ENCODE results near the gene CEACAM4.
A peak's percentile ranks its signal among the peaks of the same experiment; 100 is the strongest.
"Not testable (repeated sequence)": the region's sequence is repeated elsewhere in the genome, so short reads cannot be mapped to it uniquely, and the experiment has no call there.

The CEACAM4 gene

DNA sequence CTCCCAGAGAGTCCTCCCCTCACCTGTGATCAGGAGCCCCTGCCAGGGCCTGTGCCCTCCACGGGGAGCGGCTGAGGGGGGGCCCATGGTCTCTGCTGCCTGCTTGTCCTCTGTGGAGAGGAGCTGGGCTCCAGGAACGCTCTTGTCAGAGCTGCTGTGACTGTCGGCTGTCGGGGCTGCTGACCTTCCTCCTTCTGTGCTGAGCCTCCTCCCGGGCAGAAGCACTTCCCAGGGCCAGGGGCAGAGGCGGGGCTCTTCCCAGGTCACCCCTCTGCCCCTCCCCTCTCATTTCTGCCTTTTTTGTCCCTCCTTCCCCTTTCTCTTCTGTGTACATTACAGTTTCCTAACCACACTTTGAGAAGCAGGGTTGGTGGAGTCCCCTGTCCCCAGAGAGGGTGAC, at the start of gene CEACAM4:
TSS of gene CEACAM4 (minus strand) at position 198 of the 400 bp plus-strand sequence. CDS start at position 87, 111 bp downstream.
- FAIRE-seq, result no peak

DNA sequence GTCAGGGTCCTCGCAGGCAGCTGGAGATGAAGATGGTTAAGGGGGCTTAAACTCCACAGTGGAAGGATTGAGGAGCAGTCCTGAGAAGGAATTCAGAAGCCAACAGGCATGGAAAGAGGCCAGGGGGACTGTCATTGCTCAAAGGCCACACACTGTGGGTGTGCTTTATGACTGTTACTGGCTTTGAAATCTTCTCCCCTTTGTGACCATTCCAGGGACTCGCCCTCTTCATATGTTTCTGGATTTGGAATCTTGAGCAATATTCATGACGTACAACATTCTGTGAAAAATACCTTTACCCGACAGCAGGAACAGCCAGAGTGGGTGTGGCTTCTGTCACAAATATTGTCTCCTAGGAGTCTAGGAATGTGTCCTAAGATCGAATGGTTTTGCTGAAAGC, 44.6 kb upstream of the CEACAM4 start:
- FAIRE-seq, result no peak

DNA sequence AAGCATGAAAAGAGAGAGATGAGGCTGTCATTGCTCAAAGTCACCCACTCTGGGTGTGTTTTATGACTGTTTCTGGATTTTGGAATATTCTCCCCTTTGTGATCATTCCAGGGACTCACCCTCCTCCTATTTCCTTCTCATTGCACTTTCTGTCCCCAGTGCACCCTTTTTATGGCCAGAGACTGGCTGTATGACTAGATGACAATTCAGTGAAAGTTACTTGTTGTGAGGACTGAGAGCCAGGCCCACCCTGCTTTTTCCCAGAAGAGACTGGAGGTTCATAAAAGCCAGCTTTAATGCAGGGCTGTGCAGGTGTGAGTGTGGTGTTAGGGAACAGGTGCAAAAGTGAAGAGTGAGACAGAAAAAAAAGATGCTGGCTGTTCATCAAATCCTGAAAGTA, 43.9 kb upstream of the CEACAM4 start:
- no peak for FAIRE-seq

DNA sequence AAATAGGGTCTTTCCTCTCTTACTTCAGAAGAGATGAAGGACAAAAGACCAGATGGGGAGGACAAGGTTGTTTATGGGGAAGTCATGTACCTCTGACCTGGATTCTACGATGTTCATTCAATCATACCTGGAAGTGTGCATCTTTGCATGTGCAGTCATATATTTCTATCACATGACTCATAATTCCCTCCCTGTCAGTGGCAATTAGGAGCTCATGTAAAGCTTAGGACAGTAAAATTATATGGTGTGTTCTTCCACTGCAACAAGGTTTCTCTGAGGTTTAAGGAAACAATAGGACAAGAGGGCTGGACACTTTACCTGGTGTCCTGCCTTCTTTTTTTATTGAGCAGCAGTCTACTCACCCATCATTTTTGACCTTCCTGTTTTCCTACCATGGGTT, 41.4 kb upstream of the CEACAM4 start:
- FAIRE-seq, result no peak

DNA sequence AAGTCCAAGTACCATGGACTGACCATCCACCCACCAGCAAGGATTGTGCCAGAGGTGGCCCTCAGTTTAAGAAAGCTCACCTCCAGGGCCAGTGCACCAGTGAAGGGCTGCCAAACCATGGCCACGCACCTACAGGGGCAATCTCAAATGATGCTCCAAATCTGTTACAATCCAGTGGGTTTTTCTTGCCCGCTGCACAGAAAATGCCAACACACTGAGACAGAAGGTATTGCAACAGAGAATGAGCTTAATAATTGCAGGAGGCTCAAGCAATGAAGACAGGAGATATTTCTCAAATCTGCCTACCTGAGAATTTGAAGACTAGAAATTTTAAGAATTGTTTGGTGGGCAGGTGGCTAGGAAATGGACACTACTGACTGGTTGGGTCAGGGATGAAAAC, 39.2 kb upstream of the CEACAM4 start:
- FAIRE-seq, result no peak

DNA sequence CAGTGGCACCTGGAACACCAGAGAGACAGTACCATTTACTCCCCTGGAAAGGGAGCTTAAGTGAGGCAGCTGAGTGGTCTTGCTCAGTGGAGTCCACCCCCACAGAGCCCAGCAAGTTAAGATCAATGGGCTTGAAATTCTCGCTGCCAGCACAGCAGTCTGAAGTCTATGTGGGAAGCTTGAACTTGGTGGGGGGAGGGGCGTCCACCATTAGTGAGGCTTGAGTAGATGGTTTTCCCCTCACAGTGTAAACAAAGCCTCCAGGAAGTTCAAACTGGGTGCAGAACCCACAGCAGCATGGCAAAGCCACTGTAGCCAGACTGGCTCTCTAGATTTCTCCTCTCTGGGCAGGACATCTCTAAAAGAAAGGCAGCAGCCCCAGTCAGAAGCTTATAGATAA, 30.3 kb upstream of the CEACAM4 start:
- no peak for FAIRE-seq

DNA sequence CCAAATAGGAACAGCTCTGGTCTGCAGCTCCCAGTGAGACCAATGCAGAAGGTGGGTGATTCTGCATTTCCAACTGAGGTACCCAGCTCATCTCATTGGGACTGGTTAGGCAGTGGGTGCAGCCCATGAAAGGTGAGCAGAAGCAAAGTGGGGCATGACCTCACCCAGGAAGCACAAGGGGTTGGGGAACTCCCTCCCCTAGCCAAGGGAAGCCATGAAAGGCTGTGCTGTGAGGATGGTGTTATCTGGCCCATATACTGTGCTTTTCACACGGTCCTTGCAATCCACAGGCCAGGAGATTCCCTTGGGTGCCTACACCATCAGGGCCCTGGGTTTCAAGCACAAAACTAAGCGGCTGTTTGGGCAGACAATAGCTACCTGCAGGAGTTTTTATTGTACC, 29.9 kb upstream of the CEACAM4 start:
- FAIRE-seq, result not testable (repeated sequence)

DNA sequence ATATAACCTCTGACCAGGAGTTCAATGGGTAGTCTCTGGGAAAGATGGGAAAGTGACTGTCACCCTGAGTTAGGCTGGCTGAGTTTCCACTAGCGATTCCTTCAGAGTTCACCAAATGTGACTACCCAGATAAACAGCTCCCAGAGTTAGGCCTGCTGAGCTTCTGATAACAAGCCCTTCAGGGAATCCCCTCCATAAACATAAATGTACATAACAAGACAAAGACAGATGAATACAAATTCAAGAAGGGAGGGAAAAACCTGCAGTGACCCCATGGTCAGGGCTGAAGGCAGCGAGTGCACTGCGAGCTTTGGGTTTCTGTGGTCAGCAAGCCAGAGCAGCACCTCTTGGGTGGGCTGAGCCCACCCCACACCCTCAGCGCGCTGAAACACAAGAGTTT, 25.4 kb upstream of the CEACAM4 start:
- no peak for FAIRE-seq

DNA sequence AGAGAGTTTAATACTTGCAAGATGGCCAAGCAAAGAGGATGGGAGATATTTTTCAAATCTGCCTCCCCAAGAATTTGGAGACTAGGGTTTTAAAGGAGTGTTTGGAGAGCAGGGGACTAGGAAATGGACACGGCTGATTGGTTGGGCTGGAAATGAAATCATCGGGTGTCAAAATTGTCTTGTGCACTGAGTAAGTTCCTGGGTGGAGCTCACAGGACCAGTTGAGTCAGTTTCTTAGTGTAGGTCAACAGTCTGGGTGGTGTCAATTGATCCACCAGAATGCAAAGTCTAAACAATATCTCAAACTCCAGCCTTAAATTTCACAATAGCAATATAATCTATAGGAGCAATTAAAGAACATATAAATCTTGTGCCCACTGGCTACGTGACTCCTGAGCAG, 23.0 kb upstream of the CEACAM4 start:
- FAIRE-seq, result no peak

DNA sequence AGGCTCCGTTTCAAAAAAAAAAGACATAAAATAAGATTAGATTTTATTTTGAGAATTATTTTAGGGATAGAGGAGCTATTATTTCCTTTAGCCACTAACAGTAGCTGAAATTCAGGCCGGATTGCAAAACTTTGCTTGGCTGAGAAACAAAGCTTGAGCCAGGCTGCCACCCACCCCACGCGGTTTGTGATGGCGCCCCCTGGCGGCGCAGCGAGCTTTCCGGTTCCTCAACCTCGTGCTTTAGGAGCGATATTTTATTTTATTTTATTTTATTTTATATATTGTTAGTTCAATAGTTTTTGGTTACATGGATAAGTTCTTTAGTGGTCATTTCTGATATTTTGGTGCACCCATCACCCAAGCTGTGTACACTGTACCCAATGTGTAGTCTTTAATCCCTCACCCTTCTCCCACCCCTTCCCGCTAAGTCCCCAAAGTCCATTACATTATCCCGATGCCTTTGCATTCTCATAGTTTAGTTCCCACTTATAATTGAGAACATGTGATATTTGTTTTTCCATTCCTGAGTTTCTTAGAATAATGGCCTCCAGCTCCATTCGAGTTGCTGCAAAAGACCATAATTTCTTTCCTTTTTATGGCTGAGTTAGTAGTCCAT, 19.8 kb upstream of the CEACAM4 start:
- FAIRE-seq, result no peak

DNA sequence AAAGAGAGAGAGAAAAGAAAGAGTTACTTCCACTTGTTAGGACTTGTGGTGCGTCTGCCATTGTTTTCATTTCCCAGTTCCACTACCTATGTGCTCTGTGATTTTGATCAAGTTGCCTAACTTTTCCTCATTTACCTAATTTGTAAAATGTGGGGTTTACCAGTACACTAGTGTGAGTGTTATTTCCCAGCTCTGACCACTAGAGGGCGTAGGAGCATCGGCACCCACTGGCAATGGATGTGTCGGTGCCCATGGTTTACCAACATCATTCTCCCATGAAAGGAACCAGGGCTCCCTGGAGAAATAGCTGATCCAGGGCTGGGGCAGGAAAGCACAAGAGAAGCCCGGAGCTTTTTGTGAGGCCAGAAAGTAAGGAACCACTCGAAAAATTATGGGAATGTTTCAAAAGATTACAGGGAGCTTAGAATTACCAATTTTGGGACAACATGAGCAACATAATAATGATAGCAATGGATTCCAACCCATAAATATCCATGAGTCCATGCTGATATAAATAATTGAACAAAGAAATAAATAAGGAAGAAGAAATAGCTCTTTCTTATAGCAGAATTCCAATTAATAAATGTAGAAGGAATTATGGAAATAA, 15.1 kb upstream of the CEACAM4 start:
- FAIRE-seq, result peak; percentile 49

DNA sequence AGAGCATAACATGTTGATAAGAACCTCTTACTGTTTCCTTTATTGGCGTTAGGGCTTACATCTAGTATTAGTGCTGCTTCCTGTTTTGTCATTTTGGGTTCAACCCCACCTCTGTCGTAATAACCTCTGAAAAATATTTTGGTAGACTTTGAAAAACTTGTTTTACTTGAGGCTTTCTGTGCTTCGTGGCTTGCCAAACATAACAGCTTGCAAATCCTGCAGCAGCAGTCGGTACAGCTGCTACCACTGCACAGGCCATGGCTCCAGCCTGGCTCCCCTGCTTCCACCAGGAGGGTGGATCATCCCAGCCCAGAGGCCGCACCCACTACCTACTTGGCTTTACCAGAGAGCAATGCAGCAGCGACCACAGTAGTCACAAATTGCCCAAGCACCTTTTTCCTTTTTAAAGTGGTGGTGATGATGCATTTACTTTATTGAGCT, 11.8 kb upstream of the CEACAM4 start:
- FAIRE-seq, result no peak

DNA sequence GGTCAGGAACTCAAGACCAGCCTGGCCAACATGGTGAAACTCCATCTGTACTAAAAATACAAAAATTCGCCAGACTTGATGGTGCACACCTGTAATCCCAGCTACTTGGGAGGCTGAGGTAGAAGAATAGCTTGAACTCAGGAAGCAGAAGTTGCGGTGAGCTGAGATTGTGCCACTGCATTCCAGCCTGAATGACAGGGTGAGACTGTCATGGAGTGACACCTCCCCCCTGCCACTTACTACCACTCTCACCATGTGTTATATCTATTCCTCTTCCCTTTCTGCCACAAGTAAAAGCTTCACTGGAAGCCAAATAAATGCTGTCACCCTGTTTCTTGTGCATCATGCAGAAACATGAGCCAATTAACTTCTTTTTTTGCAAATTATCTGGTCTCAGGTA, 10.6 kb upstream of the CEACAM4 start:
- FAIRE-seq, result no peak

DNA sequence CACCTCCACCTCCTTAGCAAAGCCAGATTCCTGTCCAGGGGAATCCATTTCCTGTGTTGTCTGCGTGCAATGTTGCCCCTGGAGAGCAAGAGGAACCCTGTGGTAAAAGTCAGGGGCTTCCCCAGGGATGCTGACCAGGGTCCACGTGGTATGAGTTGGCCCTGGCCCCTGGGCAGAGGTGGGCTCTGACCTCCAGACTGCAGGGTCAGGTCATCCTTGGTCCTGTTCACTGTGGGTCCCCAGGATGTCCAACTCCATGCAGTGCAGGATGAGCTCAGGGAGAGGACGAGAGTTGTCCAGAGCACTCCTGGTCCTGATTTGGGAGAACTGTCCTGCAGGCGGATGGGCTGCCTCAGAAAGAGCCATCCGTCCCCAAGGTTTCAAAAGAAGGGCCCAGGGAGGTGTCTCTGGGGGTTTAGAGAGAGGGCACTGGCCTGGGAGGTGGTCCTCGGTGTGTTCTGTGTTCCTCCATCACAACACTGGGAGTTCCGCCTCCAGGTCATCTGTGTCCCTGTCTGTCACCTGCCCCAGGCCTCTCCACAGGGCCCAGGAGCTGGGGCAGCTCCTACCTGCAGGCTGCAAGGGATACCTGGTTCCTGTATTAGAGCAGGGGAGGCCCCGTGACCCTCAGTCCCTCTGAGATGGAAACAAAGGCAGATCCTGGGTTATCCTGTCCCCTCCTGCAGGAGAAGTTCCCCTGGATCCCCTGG, 1.2 kb upstream of the CEACAM4 start:
- no peak for FAIRE-seq

DNA sequence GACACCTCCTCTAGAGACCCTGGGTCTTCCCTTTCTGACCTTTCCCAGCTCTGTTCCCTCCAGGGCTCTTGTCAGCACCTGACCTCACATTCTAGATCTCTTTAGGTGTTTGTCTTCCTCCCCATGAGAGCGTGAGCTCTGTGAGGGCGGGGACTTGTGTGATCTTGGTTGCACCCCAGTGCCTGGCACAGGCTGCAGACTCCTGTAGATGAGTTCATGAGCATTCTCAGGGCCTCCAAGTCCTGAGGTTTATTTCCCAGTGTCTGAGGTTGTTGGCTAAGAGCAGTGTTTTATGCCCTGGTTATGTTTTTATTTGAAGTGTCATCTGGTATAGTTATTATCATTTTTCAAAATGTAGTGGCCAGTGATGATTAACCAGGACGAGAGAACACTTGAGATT, 596 bp downstream of the CEACAM4 start:
- FAIRE-seq, result no peak

DNA sequence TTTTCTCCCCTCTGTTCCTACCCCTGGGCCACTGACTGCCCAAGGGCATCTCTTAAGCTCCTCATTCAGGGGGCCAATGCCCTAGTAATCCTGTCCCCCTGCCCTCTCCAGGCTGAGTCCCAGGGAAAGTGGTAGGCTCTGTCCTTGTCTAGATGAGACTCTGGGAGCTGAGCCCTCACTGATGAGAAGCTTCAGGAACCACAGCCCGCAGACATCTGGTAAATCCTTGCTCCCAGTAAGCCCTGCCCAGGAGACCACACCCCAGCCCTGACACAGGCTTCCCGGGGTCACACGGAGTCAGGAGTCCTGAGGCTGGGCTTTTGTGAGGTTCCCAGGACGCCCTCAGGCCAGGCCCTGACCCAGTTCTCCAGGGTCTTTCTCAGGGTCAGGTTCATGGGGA, 1.9 kb downstream of the CEACAM4 start:
- no peak for FAIRE-seq

DNA sequence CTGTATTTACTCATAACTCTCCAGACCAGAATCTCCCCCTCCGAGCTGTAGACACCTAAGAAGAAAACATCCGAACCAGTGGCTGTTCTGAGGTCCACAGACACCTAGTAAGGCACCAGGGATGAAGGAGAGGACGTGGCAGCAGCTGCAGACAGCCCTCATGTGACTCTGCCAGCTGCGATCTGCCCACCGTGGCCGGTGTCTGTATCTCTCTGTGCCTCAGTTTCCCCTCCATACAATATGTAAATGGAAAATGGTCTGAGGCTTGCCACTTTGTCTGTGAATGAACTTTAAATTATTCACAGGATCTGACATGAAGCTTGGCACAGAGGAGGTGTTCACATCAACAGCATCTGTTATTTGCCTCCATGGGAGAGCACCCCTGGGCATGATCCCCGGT, 2.4 kb downstream of the CEACAM4 start:
- no peak for FAIRE-seq

DNA sequence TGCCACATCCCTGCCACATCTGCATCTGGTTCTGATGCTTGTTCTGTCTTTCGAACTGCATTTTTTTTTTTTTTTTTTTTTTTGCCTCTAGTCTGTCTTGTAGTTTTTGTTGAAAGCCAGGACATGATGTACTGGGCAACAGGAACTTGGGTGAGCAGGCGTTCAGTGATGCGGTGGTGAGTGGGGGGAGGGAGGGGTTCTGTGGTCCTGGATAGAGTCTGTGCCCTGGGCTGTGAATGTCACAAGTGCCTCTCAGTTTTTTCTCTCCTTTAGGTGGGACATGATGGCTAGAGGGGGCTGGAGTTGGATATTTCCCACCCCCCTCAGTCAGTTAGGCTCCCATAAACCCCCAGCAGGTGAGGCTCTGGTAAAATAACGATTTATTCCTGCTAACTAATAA, 3.5 kb downstream of the CEACAM4 start:
- FAIRE-seq, result no peak

DNA sequence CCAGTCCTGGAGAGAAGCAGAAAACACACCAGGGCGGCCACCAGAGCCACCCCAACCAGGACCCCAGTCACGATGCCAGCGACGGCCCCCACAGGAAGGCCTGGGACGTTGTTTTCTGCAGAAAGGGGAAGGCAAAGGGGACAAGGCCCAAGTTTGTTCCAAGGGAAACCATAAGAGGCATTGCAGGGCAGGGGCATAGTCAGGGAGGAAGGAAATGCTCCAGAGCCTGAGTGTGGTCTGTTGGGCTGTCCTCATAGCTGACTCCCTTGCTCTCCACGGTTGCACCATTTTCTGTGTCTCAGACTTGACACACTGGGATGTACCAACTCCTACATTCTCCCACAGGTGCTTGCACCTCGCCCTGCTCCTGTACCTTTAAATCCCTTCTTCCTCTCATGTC, 5.2 kb downstream of the CEACAM4 start:
- FAIRE-seq, result no peak

DNA sequence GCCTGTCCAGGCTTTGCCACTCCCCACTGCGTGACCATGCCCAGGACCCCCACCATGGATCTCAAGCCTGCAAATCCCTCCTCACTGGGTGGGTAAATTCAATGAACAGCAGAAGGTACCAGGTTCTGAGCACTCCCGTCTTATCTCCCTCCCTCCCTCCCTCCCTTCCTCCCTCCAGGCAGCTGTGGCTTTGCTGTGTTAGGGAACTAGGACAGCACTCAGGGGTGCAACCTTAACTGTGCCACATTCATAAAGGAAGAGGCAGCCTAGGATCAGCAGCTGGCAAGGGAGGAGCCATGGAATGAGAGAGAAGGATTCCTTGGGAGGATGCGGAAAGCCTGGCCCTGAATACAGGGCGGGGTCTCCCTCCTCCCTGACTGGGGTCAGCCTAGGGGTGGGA, 5.6 kb downstream of the CEACAM4 start:
- no peak for FAIRE-seq

DNA sequence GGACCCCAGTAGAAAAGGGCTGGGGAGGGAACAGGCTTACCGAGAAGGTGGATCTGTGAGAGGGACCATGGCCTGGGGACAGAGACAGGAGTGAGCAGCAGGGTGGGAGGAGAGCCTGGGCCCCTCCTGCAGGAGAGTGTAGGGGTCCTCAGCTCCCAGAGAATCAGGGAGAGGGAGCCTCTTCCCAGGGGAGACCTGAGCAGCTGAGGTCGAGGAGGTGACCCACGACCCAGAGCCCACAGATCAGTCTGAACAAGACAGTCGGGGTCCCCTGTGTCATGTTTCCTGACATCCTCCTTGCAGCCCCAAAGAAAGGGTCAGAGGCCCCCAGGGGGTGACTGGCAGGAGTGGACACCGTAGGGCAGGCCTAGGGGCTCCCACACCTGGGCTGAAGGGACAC, 6.7 kb downstream of the CEACAM4 start:
- FAIRE-seq, result no peak

DNA sequence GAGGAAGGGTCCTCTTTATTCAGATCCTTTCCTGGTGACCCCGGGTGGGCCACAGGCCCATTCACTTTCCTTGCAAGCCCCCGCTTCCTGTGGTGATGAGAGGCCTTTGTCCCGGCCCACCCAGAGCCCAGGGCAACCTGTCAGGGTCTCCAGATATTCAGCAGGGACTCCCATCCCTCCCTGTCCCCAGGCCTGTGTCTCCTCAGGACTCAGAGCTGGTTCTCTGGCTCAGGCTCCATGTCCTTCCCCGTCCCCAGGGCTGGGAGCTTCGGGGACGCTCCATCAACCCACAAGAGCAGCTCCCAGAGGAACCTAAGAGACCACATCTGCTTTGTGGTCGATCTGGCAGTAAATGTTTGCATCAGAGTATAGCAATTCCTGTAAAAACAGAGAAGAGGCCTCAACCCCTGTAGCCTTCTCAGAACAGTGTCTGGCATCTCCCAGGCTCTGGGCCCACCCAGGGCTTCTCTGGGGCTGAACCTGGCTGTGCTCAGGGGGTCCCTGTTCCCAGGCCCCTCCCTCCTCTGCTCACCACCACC, 7.8 kb downstream of the CEACAM4 start:
- FAIRE-seq, result no peak

DNA sequence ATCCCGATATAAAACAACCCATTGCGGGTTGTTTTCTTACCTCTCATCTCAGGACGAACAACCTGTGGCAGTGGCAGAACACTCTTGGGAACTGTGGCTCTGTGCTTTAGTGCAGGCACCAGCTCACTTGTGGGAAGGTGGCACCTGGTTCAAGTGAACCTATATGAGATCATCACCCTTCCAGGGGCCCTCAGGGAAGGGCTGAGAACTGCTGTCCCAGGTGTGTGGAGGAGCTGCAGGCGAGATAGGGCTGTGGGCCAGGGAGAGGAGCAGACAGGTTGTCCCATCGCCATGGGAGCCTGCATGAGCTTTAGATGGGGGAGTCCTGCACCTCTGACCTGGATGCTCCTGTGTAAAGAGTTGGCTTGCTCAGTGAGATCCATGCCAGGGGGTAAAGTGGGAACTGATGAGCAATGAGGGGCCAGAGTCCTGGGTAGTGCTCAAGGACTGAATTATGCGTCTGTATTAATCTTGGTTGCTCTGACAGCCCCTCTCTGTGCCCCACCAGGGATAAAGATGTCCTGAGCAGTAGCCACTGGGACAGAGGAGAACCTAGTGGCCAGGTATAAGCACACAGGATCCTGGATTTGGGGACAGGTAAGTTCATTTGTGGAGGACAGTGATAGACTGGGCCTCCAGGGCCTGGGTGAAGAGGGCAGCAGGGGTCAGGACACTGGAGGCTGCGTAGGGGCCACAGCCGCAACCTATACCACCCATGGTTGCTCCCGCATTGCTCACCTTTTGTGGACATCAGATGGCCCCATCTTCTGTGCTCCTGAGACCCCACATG, 8.7 kb downstream of the CEACAM4 start:
- FAIRE-seq, result no peak
